DMS 273 (cell line): ENCODE data around the gene FLG.
"Not testable (repeated sequence)": the region's sequence is repeated elsewhere in the genome, so short reads cannot be mapped to it uniquely, and the experiment has no call there.

Experiments used
- DNase-seq: peaks from one replicate; lab custom pipeline; 2025; ENCODE audit not compliant: unreplicated experiment; lab: John Stamatoyannopoulos, UW

FLG gene

GRCh38 chr1:152303139-152303872 lies 21.7 kb downstream of the FLG start:
- DNase-seq = not testable (repeated sequence)

GRCh38 chr1:152256394-152256793 lies 68.6 kb downstream of the FLG start:
- not testable (repeated sequence) for DNase-seq
